NCI-H82 (cell line): ENCODE measurements around the gene CCM2L.

Experiments
- DNase-seq: peaks from one replicate; lab custom pipeline; 2025; lab: John Stamatoyannopoulos, UW

Gene CCM2L

DNA sequence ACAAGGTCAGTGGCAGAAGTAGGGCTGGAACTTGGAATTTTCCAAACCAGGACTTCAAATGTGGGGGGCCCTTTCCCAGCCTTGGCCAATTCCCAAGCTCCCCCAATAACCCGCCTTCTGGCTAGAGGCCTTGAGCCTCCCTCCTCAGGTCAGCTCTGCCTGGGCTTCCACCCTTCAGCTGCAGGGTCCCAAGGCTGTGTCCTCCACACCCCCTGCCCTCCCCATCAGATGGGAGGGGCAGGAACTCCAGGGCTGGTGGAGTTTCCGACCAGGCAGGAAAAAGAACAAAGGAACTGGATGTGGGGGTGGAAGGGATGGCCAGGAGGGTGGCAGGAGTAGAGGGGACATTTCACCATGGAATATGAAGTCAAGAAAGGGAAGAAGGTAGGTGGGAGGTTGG, at the start of gene CCM2L:
CCM2L (plus strand) TSS at position 338 of the 400 bp plus-strand sequence; CDS start at position 355, 17 bp downstream.
- no peak for DNase-seq

DNA sequence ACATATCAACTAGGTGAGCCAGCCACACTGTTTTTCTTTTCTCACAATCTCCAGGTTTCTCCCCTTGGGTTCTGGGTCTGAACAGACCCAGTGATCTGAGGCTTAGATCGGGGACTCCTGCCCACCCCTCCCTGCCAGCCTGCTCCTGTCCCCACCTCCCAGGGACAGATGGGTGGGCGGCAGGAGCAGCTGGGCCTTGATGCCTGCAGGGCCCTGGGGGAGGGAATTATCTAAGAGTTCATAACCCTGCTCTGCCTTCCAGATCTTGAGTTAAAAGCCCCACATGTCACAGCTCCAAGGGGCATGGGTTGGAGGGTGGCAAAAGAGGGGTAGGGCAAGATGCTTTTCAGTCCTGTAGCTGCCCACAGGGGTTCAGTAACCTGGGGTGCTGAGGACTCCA, 47.5 kb upstream of the CCM2L start:
- DNase-seq, result peak; percentile 98

DNA sequence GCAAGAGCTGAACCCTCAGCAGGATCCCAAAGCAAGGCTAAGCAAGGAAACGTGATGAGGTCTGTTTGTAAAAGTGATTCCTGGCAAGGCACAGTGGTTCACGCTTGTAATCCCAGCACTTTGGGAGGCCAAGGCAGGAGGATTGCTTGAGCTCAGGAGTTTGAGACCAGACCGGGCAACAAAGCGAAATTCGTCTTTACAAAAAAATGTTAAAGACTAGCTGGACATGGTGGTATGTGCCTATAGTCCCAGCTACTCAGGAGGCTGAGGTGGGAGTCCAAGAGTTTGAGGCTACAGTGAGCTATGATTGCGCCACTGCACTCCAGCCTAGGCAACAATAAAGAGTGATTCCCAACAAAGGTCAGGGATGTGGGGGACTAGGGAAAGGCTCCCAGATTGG, 46.3 kb upstream of the CCM2L start:
- DNase-seq, result no peak

DNA sequence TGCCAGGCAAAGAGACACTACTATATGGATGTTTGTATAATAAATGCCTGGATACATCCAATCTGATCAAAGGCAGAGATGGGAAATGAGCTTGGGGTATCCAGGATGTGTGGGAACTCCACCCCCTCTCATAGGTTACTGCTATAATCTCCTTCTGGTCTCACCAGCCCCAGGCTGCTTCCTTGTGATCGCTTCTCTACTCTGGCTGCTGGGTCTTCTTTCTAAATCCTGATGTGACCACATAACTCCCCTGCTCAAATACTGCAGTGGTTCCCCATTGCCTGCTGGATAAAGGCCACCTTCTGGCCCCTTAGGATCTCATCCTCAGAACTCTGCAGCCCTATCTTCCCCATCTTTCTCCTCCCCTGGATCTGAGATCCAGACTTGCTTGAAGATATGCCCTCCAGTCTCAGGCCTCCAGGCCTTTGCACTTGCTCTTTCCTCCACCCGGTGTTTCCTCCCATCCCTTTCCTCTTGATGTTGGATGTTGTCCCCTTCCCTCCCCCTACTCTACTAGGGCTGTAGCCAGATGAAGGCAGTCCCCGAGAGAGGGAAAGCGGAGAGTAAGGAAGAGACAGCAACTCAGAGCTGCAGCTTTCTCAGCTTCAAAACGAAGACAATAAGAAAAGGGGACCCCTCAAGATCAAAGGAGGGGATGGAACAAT, 43.1 kb upstream of the CCM2L start:
- DNase-seq, result peak; percentile 79

DNA sequence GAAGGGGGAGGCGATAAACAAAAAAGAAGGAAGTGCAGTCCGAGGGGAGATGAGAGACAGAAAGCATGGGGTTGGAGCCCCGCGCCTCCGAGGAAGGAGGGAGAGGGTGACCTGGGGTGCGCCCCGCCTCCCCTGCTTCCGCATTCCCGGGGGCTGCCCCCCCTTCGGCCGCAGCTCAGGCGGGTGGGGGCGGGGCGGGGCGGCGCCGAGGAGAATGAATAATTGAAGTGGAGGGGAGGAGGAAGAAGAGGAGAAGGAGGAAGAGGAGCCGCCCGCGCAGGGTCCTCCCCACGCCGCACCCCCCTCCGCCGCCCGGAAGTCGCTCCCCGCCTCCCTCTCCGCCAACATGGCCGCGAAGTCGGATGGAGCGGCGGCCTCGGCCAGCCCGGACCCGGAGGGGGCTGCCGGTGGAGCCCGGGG, 42.4 kb upstream of the CCM2L start, which contains the start of gene XKR7:
XKR7 (plus strand) TSS at position 322 of the 420 bp plus-strand sequence; CDS start at position 347, 25 bp downstream.
- peak; percentile 78 for DNase-seq

DNA sequence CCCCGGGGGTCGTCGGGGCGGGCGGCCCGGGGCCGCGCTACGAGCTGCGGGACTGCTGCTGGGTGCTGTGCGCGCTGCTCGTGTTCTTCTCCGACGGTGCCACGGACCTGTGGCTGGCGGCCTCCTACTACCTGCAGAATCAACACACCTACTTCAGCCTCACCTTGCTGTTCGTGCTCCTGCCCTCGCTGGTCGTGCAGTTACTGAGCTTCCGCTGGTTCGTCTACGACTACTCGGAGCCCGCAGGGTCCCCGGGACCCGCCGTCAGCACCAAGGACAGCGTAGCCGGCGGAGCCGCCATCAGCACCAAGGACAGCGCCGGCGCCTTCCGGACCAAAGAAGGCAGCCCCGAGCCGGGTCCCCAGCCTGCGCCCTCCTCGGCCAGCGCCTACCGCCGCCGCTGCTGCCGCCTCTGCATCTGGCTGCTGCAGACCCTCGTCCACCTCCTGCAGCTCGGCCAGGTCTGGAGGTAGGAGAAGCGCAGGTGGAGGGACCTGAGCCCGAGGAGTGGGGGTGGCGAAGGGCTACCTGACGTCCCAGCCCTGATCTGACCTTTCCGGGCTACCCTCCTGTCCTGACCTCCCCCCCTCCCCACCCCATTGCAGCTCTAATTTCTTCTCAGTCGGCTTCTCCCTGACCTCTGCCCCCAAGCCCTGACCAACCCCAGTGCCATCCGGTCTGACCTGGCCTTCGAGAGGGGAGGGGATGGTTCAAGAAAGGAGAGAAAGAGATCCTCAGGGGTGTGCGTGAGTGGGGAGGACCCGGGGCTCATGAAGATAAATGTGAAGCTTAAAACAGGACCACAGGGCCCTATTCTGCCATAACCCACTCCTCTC, 41.7 kb upstream of the CCM2L start:
- DNase-seq, result peak; percentile 64

DNA sequence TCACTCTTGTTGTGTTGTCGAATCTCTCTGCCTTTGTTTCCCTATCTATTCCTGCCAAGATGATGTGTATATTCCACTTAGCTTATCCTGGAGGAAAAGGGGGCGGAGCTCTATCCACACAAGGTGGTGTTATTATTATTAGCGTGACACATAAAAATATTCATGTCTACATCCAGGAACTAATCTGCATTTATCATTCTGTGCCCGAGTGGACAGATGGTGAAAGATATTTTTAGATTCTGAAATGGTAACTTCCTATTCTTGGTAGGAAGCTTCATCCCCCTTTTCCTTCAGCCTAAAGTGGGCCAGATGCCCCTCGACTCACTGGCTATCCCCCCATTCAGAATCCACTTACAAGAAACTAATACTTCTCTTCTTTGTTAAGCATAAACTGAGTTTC, 40.2 kb upstream of the CCM2L start:
- no peak for DNase-seq

DNA sequence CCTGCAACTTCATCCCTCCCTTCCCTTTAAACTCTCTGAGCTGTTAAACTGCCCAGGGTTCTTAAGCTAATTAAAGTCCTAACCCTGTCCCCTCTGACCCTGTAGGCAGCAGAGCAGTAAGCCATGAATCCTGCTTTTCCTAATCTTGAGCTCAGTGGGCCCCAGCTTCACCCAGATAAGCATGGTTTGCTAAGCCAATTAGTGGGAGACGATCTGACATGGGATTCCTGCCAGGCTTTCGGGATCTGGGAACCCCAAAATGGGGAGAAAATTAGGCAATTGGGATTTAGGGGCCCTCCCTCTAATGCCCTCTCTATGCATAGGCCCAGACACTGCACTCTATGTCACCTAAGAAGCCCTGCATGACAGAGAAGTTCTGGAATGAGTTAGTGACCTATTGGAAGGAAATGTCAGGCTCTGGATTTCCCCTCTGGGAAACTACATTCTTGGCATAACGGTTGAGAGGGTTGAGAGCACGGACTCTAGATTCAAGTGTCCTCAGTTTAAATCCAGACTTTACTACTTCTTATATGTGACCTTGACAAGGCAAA, 37.7 kb upstream of the CCM2L start:
- peak; percentile 97 for DNase-seq

DNA sequence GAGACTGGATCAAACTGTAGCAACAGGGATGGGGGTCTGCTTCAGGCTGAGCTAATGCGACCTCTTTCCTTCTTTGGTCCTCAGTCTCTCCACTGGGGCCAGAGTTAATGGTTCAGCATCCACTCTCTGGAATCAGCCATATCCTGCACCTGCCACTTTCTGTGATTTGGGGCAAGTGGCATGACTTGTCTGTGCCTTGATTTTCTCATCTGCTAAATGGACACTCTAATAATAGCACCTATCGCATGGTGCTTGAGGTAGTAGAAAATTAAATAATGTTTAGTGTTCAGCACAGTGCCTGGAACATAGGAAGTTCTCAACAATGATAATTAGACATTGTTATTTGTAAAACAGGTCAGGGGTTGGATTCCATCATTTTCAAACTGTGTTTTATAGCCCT, 35.9 kb upstream of the CCM2L start:
- DNase-seq, result no peak

DNA sequence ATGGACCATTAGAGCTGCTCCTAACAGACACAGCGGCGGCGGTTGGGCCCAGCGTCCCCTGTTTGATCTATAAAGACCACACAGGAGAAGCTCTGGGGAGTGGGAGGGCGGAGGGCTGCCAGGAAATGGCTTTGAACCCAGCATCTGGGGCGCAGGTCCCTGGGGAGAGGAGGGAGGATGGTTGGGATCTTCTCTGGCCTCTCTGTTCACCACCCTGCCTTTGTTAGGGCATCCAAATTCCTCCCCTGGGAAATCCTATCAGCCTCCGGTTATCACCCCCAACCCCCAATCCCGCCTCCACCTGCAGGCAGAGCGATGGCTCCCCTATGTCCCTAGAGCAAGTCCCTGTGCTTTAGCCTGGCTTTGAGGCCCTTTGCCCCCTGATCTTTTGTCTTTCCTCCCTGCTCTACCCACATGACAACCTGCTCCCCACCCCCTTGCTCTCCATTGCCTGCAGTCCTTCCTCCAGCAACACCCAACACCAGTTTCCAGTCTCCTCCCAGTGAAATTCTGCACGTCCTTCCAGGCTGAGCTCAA, 35.2 kb upstream of the CCM2L start:
- peak; percentile 80 for DNase-seq

DNA sequence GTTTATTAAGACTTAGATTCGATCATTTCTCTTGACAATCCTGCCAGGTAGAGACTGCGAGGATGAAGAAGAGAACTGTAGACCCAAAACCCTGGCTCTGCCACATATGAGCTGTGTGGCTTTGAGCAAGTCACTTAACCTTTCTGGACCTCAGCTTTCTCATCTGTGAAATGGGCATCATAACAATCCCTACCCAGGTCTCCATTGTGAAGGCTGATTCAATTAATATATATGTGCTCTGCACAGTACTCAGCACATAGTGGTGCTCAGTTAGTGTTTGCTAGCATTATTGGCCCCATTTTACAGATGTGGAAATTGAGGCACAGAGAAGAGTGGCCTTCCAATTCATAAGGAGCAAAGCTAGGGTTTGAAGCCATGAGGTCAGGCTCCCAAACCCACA, 34.4 kb upstream of the CCM2L start:
- DNase-seq, result no peak

DNA sequence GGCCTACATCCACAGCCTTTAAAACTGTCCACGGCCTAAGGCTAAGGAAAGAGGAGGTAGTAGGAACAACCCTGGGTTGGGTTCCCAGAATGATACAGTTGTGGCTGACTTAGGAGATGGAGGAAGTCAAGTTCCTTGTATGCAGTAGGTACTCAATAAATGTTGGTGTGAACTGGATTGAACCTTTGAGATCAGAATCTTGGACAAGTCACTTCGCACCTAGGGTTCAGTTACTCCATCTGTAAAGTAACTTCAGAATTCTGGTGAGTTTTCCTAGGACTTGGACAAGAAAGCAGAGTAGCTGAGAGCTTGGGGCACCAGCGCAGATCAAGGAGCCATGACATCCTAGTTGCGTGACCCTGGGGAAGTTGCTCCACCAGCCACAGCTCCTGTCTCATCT, 33.2 kb upstream of the CCM2L start:
- no peak for DNase-seq

DNA sequence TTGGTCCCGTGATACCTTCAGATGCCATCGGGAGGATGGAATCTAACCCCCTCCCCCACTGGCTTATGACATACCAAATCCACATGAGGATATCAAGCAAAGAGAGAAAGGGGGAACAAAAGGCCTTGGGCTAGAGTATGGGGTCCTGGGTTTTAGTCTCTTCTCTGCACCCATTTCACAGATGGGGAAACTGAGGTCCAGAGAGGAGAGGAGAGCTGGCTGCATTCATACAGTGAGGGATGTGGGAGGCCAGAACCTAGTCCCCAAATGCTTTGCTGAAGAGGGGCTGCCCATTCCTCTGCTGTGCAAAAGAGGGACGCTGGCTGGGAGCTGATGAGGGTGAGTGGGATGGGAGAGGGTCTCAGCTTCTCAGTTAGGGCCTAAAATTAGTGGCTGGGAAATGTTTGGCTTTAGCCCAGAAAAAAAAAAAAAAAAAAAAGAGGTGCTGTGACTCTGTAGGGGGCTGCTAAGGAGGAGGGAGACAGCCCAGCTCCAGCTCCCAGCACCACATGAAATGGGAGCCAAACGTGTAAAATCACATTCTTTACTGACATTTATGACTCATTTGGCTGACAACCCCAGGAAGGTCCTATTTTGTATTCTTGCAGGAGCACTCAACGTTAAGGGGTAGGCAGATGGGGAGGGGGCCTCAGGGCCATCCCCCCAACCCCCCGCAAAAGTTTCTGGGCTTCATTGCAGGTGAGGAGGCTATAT, 30.4 kb upstream of the CCM2L start:
- no peak for DNase-seq

DNA sequence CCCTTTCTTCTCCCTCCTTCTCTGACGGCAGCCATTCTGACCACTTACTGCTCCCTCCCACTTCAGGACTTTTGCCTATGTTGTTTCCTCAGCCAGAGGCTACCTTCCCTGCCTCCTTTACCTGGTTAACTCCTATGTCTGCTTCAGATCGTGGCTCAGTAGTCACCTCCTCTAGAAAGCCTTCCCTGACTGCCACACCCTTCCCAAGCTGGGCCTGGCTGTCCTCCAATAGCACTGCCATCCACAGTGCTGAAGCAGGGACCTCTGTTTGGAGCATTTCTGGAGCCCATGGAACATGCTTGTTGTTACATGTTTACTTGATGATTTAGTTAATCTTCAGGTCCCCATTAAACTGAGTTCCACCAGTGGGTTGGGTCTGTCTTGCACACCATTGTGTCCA, 28.5 kb upstream of the CCM2L start:
- DNase-seq, result no peak

DNA sequence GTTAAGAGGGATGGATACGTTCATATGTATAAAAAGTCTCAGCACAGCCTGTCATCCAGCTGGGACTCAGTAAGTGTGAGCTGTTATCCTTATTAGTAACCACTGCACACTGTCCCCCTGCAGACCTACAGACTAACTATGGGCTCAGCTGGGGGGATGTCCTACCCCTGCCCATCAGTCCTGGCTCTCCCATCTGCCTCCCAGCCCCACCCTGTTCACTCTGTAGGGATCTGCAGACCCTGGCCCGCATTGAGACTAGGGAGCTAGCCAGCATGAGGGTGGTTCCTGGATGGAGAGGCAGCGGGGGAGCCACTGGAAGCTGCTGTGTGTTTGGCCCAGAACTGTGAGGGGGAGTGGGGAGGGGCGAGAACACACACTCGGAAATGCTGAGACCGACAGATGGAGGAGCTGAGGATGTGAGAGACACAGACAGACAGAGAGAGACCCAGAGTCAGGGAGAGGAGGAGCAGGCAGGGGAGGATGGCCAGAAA, 25.2 kb upstream of the CCM2L start:
- DNase-seq, result peak; percentile 81

DNA sequence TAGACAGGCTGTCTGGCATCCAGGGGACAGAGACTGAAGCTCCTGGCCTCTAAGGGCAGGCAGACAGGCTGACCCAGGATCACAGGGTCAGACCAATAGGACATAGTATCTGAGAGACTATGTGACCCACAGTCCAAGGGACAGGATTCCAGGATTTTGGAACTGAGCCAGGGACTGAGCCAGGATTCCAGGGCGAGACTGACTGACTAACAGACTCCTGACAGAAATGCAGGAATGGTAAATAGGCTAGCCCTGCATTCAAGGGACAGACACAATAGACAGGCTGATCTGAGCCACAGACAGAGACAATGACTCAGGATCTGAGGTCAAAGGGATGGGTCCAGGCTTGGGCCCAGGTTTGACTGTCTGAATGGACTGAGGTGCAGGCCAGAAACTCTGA, 22.5 kb upstream of the CCM2L start:
- DNase-seq, result peak; percentile 26

DNA sequence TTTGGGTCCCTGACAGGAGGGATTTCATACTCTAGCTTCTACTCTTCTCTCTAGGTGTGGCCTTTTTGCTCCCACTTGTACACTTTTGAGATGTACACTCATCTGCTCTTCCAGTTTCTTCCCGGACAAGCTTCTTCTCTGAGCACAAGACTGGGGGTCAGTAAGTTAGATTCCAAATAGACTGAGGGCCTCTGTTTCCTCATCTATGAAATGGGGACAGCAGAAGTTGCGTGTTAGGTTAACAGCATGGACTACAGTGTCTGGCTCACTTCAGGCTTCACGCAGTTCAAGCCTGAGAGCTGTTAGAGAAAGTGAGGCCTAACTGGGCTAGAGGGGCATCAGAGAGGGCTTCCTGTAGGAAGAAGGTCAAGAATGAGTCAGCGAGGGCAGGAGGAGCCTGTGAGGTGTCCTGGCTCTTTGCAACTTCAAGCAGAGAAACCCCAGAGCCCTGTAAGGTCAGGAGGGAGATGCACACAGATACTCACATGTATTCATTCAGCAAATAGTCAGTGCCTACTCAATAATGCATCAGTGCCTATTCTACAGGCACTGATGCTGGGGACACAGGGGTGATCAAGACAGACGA, 21.7 kb upstream of the CCM2L start:
- DNase-seq, result no peak

DNA sequence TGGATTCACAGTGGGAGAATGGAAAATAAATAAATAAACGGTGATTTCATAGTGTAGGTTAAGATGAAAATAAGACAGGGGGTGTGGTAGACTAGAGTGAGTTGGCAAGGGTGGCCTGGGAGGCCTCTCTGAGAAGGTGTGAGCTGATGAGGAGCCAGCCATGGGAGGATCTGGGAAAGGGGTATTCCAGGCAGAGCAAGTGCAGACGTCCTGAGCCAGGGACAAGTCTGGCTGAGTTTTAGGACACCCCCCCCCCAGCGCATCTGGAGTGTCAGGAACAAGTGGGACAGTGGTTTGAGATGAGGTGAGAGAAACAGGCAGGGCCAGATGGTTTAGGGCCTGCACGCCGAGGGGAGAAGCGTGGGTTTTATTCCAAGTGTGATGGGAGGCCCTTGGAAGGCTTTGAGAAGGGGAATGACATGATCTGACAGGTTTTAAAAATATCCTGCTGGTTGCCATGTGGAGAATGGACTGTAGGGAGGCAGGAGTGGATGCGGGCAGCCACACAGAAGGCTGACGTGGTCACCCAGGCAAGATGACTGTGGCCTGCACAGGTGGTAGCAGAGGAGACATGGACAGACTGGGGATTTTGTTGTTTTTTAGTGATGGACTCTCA, 21.1 kb upstream of the CCM2L start:
- DNase-seq, result no peak

DNA sequence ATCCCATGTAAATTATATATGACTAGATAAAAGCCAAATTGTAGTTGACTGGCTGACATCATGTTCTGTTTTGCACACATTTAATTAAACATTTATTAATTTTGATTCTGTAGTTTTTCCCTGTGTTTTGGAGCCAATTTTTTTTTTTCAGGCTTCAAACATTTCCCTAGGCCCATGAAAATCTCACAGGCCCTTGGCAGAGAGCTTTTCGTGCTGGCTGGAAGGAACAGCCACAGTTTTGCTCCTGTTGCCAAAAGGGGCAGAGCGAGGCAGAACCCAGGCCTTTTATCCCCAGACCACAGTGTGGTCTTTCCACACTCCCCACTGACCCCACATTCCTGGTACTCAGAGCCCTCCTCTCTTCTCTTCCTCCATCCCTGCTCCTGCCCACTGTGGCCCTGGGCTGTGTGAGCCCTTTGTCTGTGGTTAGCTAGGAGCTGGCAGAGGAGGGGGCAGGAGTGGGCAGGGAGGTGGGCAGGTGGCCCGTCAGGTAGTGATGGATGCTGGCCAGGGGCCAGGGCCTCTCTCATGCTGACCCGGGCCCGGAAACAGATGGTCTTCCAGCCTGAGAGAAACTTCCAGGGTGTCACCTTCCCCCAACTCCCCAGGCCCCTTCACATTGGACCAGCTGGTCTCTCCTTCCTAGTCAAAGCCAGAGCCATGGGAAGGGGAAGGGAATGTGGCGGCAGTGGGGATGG, 19.4 kb upstream of the CCM2L start:
- peak; percentile 75 for DNase-seq

DNA sequence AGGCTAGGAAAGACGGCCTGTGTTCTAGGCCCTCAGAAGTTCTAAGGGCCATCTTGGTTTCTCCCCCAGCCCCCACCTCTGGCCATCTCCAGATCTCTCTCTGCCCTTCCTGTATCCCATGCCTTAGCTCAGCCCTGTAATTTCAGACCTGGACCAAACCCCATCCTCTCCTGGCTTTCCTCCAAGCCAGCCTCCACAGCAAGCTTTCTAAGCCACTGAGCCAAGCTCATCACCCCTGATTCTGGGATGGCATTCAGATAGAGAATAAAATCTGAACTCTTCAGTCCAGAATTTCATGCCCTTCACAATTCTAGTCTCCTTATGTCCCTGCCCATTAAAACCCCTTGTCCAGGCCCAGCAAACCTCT, 18.9 kb upstream of the CCM2L start:
- no peak for DNase-seq

DNA sequence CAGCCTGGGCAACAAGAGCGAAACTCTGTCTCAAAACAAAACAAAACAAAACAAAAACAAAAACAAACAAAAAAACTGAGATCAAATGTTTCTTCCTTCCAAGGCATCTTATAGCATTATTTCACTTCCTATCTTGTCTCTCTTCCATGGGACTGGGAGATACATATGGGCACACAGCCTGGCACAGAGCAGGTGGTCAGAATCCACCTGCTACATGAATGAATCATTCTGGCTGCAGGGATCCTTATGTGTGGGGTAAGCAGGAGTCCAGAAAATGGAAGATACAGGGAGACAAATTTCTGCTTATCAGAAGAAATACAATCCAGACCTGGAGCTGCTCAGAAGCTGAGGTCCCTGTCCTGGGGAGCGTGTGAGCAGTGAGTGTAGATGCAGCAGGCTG, 18.2 kb upstream of the CCM2L start:
- no peak for DNase-seq
